Umbilical cord (tissue), 2 donors: ENCODE measurements around the gene DIAPH2. TPM values are rescaled to one million over a fixed set of nuclear protein-coding genes. Genes with fewer than 3 reads are reported as not detected.

Experiments
- DNase-seq: peaks from one replicate; pipeline ENCODE4 v3.0.0-alpha.2; 2015; ENCODE audit warnings: low spot score
- total RNA-seq: library from RNA; depleted of rRNA; stranded (reverse); fragments of >200 nt; gene quantifications from one replicate; pipeline ENCODE4 v1.2.3, GENCODE V29; 2014; ENCODE audit warnings: low replicate concordance; ENCODE audit not compliant: insufficient read depth

Gene DIAPH2
- total RNA-seq, 1 donor from 2014 or later = 14.4 TPM

- DNase-seq = no peak
Observed at GRCh38 chrX:97045470-97045869, 360.8 kb downstream of the DIAPH2 start.

GRCh38 chrX:97046867-97047266 is 362.2 kb downstream of the DIAPH2 start:
- DNase-seq = no peak

- DNase-seq = peak; percentile 50
Observed at GRCh38 chrX:97050392-97050791, 365.8 kb downstream of the DIAPH2 start.

GRCh38 chrX:97057349-97057909 is 372.8 kb downstream of the DIAPH2 start:
- DNase-seq = no peak

GRCh38 chrX:97060020-97060419 is 375.4 kb downstream of the DIAPH2 start:
- DNase-seq = no peak

GRCh38 chrX:97065066-97065465 is 380.4 kb downstream of the DIAPH2 start:
- DNase-seq = no peak

- no peak for DNase-seq
Observed at GRCh38 chrX:97065973-97066372, 381.3 kb downstream of the DIAPH2 start.

GRCh38 chrX:97066381-97066780 is 381.7 kb downstream of the DIAPH2 start:
- no peak for DNase-seq

GRCh38 chrX:97070346-97070745 is 385.7 kb downstream of the DIAPH2 start:
- DNase-seq = no peak

GRCh38 chrX:97074400-97074799 is 389.8 kb downstream of the DIAPH2 start:
- DNase-seq = no peak

GRCh38 chrX:97089116-97089515 is 404.5 kb downstream of the DIAPH2 start:
- DNase-seq = no peak

GRCh38 chrX:97096385-97096784 is 411.7 kb downstream of the DIAPH2 start:
- DNase-seq = no peak

- DNase-seq = no peak
Observed at GRCh38 chrX:97102938-97103337, 418.3 kb downstream of the DIAPH2 start.

- no peak for DNase-seq
Observed at GRCh38 chrX:97109730-97110129, 425.1 kb downstream of the DIAPH2 start.

GRCh38 chrX:97117572-97117971 is 432.9 kb downstream of the DIAPH2 start:
- DNase-seq = no peak

- DNase-seq = no peak
Observed at GRCh38 chrX:97119474-97120109, 434.9 kb downstream of the DIAPH2 start.

GRCh38 chrX:97123001-97123400 is 438.4 kb downstream of the DIAPH2 start:
- no peak for DNase-seq

- DNase-seq = no peak
Observed at GRCh38 chrX:97126020-97126419, 441.4 kb downstream of the DIAPH2 start.

- DNase-seq = no peak
Observed at GRCh38 chrX:97132664-97133415, 448.2 kb downstream of the DIAPH2 start.

- no peak for DNase-seq
Observed at GRCh38 chrX:97145934-97146333, 461.3 kb downstream of the DIAPH2 start.

GRCh38 chrX:97155816-97156215 is 471.2 kb downstream of the DIAPH2 start:
- DNase-seq = no peak

GRCh38 chrX:97158269-97158668 is 473.6 kb downstream of the DIAPH2 start:
- DNase-seq = no peak
